DOHH2 (cell line): ENCODE measurements around the gene PPM1F.

ENCODE experiments used
- CTCF ChIP-seq: fragments of 200-600 bp; sonication (generic); IDR thresholded peaks from one replicate; pipeline ENCODE4 v1.5.1; 2014; ENCODE audit warnings: antibody characterized with exemption, mild to moderate bottlenecking, low read depth, low read length; ENCODE audit not compliant: poor library complexity, severe bottlenecking
- EZH2phosphoT487 ChIP-seq: fragments of 200-600 bp; sonication (generic); IDR thresholded peaks from 2 replicates; pipeline ENCODE4 v1.6.1; 2017; ENCODE audit warnings: borderline replicate concordance, mild to moderate bottlenecking, antibody characterized with exemption, low read length, moderate library complexity, mixed read lengths

- TF ChIP-seq CTCF = no peak
- no peak for TF ChIP-seq EZH2phosphoT487
Measured at GRCh38 chr22:21918466-21919185, 34.0 kb downstream of the PPM1F start.
